ENCODE data around the gene LLGL2.

Gene LLGL2

GRCh38 chr17:75487351-75488070, 38.0 kb upstream of the LLGL2 start:
- Histone ChIP-seq H3K27me3 (replicated peaks in 2 of 5; ENCODE audit: control insufficient read depth in 4 of 5, insufficient read depth in 5 of 5, low read length in 4 of 5) (no peaks in the 10 kb centered on the region), H3K36me3 (ENCODE audit: control insufficient read depth in 4 of 4, insufficient read depth in 4 of 4, low read length in 3 of 4) (peaks cover 2 to 28% (median 22%) of the 10 kb centered on the region in 4 experiments), H3K27ac (ENCODE audit: insufficient read depth in 1 of 2, low read depth in 1 of 2, low read length in 2 of 2, poor library complexity in 1 of 2, severe bottlenecking in 2 of 2) (peak overlapping the region; percentile 29 to 61), H3K9me3 (ENCODE audit: control extremely low read depth in 1 of 5, control insufficient read depth in 4 of 5, insufficient read depth in 2 of 5, low read depth in 1 of 5, low read length in 4 of 5) (no peaks in the 10 kb centered on the region), H3K4me3 (ENCODE audit: control insufficient read depth in 1 of 7, extremely low read depth in 1 of 7, insufficient read depth in 4 of 7, low read depth in 2 of 7, low read length in 6 of 7) (peak overlapping the region in 5 of 7 experiments; percentile 4 to 58 (median 33)), H3K4me1 (ENCODE audit: control extremely low read depth in 1 of 4, control insufficient read depth in 4 of 4, insufficient read depth in 4 of 4, low read length in 3 of 4) (peaks cover 4 to 40% (median 29%) of the 10 kb centered on the region in 4 experiments)
- WGBS (ENCODE audit: insufficient coverage) = 22% methylated on average over 9 of the region's 12 CpGs
- ChIA-PET CTCF (interaction anchor here (0.8 to 3.0 kb wide), 13 partner anchors 9 to 198 kb away, joined by 3 to 9 read pairs (median 5); partner anchors contain the start of genes SLC25A19, TMEM94 and TSEN54), POLR2A (no interaction called here)
- peak; percentile 54 to 74 (median 70) for DNase-seq

GRCh38 chr17:75488693-75489510, 36.6 kb upstream of the LLGL2 start:
- Histone ChIP-seq H3K27me3 (replicated peaks in 2 of 5; ENCODE audit: control insufficient read depth in 4 of 5, insufficient read depth in 5 of 5, low read length in 4 of 5) (no peaks in the 10 kb centered on the region), H3K27ac (ENCODE audit: insufficient read depth in 1 of 2, low read depth in 1 of 2, low read length in 2 of 2, poor library complexity in 1 of 2, severe bottlenecking in 2 of 2) (peak overlapping the region in 1 of 2 experiments; percentile 61), H3K4me3 (ENCODE audit: control insufficient read depth in 1 of 7, extremely low read depth in 1 of 7, insufficient read depth in 4 of 7, low read depth in 2 of 7, low read length in 6 of 7) (no peak overlapping the region), H3K4me1 (ENCODE audit: control extremely low read depth in 1 of 4, control insufficient read depth in 4 of 4, insufficient read depth in 4 of 4, low read length in 3 of 4) (peaks cover 4 to 40% (median 29%) of the 10 kb centered on the region in 4 experiments), H3K36me3 (ENCODE audit: control insufficient read depth in 4 of 4, insufficient read depth in 4 of 4, low read length in 3 of 4) (peaks cover 0 to 42% (median 33%) of the 10 kb centered on the region in 4 experiments), H3K9me3 (ENCODE audit: control extremely low read depth in 1 of 5, control insufficient read depth in 4 of 5, insufficient read depth in 2 of 5, low read depth in 1 of 5, low read length in 4 of 5) (no peaks in the 10 kb centered on the region)
- 94% methylated on average over 21 of the region's 24 CpGs for WGBS (ENCODE audit: insufficient coverage)
- ChIA-PET POLR2A (no interaction called here), CTCF (interaction anchor here (1.6 kb wide), 1 partner anchor 10 kb away, joined by 5 read pairs; no protein-coding TSS in a partner anchor)
- DNase-seq = no peak

- H3K4me1 ChIP-seq (ENCODE audit: control extremely low read depth in 1 of 4, control insufficient read depth in 4 of 4, insufficient read depth in 4 of 4, low read length in 3 of 4) = peaks cover 4 to 40% (median 29%) of the 10 kb centered on the region in 4 experiments
- no peak overlapping the region for H3K27ac ChIP-seq (ENCODE audit: insufficient read depth in 1 of 2, low read depth in 1 of 2, low read length in 2 of 2, poor library complexity in 1 of 2, severe bottlenecking in 2 of 2)
- ChIA-PET CTCF (interaction anchor here (0.8 to 1.3 kb wide), 2 partner anchors 8 to 10 kb away, joined by 3 read pairs; no protein-coding TSS in a partner anchor), POLR2A (no interaction called here)
- H3K4me3 ChIP-seq (ENCODE audit: control insufficient read depth in 1 of 7, extremely low read depth in 1 of 7, insufficient read depth in 4 of 7, low read depth in 2 of 7, low read length in 6 of 7) = no peak overlapping the region
- no peaks in the 10 kb centered on the region for H3K27me3 ChIP-seq (replicated peaks in 2 of 5; ENCODE audit: control insufficient read depth in 4 of 5, insufficient read depth in 5 of 5, low read length in 4 of 5)
- H3K36me3 ChIP-seq (ENCODE audit: control insufficient read depth in 4 of 4, insufficient read depth in 4 of 4, low read length in 3 of 4) = peaks cover 0 to 48% (median 39%) of the 10 kb centered on the region in 4 experiments
- no peak for DNase-seq
- H3K9me3 ChIP-seq (ENCODE audit: control extremely low read depth in 1 of 5, control insufficient read depth in 4 of 5, insufficient read depth in 2 of 5, low read depth in 1 of 5, low read length in 4 of 5) = no peaks in the 10 kb centered on the region
- WGBS (ENCODE audit: insufficient coverage) = 79% methylated on average over 12 of the region's 14 CpGs
Observed at GRCh38 chr17:75489511-75489955, 36.0 kb upstream of the LLGL2 start.

GRCh38 chr17:75490173-75490743, 35.2 kb upstream of the LLGL2 start:
- Histone ChIP-seq H3K36me3 (ENCODE audit: control insufficient read depth in 4 of 4, insufficient read depth in 4 of 4, low read length in 3 of 4) (peaks cover 0 to 55% (median 45%) of the 10 kb centered on the region in 4 experiments), H3K9me3 (ENCODE audit: control extremely low read depth in 1 of 5, control insufficient read depth in 4 of 5, insufficient read depth in 2 of 5, low read depth in 1 of 5, low read length in 4 of 5) (no peaks in the 10 kb centered on the region), H3K27me3 (replicated peaks in 2 of 5; ENCODE audit: control insufficient read depth in 4 of 5, insufficient read depth in 5 of 5, low read length in 4 of 5) (no peaks in the 10 kb centered on the region), H3K27ac (ENCODE audit: insufficient read depth in 1 of 2, low read depth in 1 of 2, low read length in 2 of 2, poor library complexity in 1 of 2, severe bottlenecking in 2 of 2) (no peak overlapping the region), H3K4me1 (ENCODE audit: control extremely low read depth in 1 of 4, control insufficient read depth in 4 of 4, insufficient read depth in 4 of 4, low read length in 3 of 4) (peaks cover 4 to 40% (median 29%) of the 10 kb centered on the region in 4 experiments), H3K4me3 (ENCODE audit: control insufficient read depth in 1 of 7, extremely low read depth in 1 of 7, insufficient read depth in 4 of 7, low read depth in 2 of 7, low read length in 6 of 7) (no peak overlapping the region)
- ChIA-PET POLR2A (no interaction called here), CTCF (interaction anchor here (0.6 to 1.3 kb wide), 4 partner anchors 9 to 303 kb away, joined by 3 read pairs; no protein-coding TSS in a partner anchor)
- DNase-seq = no peak
- 97% methylated on average over 14 of the region's 14 CpGs for WGBS (ENCODE audit: insufficient coverage)

GRCh38 chr17:75490953-75491649, 34.4 kb upstream of the LLGL2 start:
- whole genome bisulfite sequencing (ENCODE audit: insufficient coverage) = 86% methylated on average over 16 of the region's 19 CpGs
- DNase-seq = no peak
- Histone ChIP-seq H3K27me3 (replicated peaks in 2 of 5; ENCODE audit: control insufficient read depth in 4 of 5, insufficient read depth in 5 of 5, low read length in 4 of 5) (no peaks in the 10 kb centered on the region), H3K9me3 (ENCODE audit: control extremely low read depth in 1 of 5, control insufficient read depth in 4 of 5, insufficient read depth in 2 of 5, low read depth in 1 of 5, low read length in 4 of 5) (no peaks in the 10 kb centered on the region), H3K27ac (ENCODE audit: insufficient read depth in 1 of 2, low read depth in 1 of 2, low read length in 2 of 2, poor library complexity in 1 of 2, severe bottlenecking in 2 of 2) (no peak overlapping the region), H3K4me1 (ENCODE audit: control extremely low read depth in 1 of 4, control insufficient read depth in 4 of 4, insufficient read depth in 4 of 4, low read length in 3 of 4) (peaks cover 4 to 36% (median 27%) of the 10 kb centered on the region in 4 experiments), H3K36me3 (ENCODE audit: control insufficient read depth in 4 of 4, insufficient read depth in 4 of 4, low read length in 3 of 4) (peaks cover 0 to 63% (median 46%) of the 10 kb centered on the region in 4 experiments), H3K4me3 (ENCODE audit: control insufficient read depth in 1 of 7, extremely low read depth in 1 of 7, insufficient read depth in 4 of 7, low read depth in 2 of 7, low read length in 6 of 7) (no peak overlapping the region)
- ChIA-PET CTCF (interaction anchor here (1.3 kb wide), 1 partner anchor 12 kb away, joined by 3 read pairs; no protein-coding TSS in a partner anchor), POLR2A (no interaction called here)

- 99% methylated on average over 14 of the region's 15 CpGs for WGBS (ENCODE audit: insufficient coverage)
- H3K36me3 ChIP-seq (ENCODE audit: control insufficient read depth in 4 of 4, insufficient read depth in 4 of 4, low read length in 3 of 4) = peaks cover 0 to 68% (median 49%) of the 10 kb centered on the region in 4 experiments
- POLR2A ChIA-PET = no interaction called here
Observed at GRCh38 chr17:75491680-75492079, 33.8 kb upstream of the LLGL2 start.

More at GRCh38 chr17:75491680-75492079, 33.8 kb upstream of the LLGL2 start:
- Histone ChIP-seq H3K27ac (ENCODE audit: insufficient read depth in 1 of 2, low read depth in 1 of 2, low read length in 2 of 2, poor library complexity in 1 of 2, severe bottlenecking in 2 of 2) (no peak overlapping the region), H3K27me3 (replicated peaks in 2 of 5; ENCODE audit: control insufficient read depth in 4 of 5, insufficient read depth in 5 of 5, low read length in 4 of 5) (no peaks in the 10 kb centered on the region), H3K4me1 (ENCODE audit: control extremely low read depth in 1 of 4, control insufficient read depth in 4 of 4, insufficient read depth in 4 of 4, low read length in 3 of 4) (peaks cover 4 to 30% (median 21%) of the 10 kb centered on the region in 4 experiments), H3K9me3 (ENCODE audit: control extremely low read depth in 1 of 5, control insufficient read depth in 4 of 5, insufficient read depth in 2 of 5, low read depth in 1 of 5, low read length in 4 of 5) (no peaks in the 10 kb centered on the region), H3K4me3 (ENCODE audit: control insufficient read depth in 1 of 7, extremely low read depth in 1 of 7, insufficient read depth in 4 of 7, low read depth in 2 of 7, low read length in 6 of 7) (no peak overlapping the region)
- CTCF ChIA-PET = interaction anchor here (1.2 kb wide), 1 partner anchor 22 kb away, joined by 3 read pairs; no protein-coding TSS in a partner anchor
- no peak for DNase-seq

Data from common myeloid progenitor, CD34-positive (primary cell).